Activated CD8-positive, alpha-beta memory T cell treated with anti-CD3 and anti-CD28 coated beads, Interleukin-2, amount 10 ng/mL, durations not matched to agents 7 days and 5 days (primary cell): ENCODE results near the gene ADAM19. TPM values are rescaled to one million over a fixed set of nuclear protein-coding genes. Genes with fewer than 3 reads are reported as not detected.
A peak's percentile ranks its signal among the peaks of the same experiment; 100 is the strongest.

Source experiments
- ATAC-seq: fragments of 150-1000 bp; cut with Tn5 transposase; one replicate; pipeline ENCODE4 v1.10.0; 2021; ENCODE audit warnings: moderate library complexity
- CTCF ChIA-PET: fragments of 350-600 bp; sonication (Branson Sonifier 250); formaldehyde crosslinking; loops from one replicate; lab custom pipeline; 2021; ENCODE audit warnings: antibody characterized with exemption; lab: Charles Lee
- DNase-seq: peaks from one replicate; pipeline ENCODE4 v3.0.0-alpha.2; 2020
- H3K27ac Mint-ChIP-seq: one replicate; pipeline ENCODE4 v1.8.0; 2021; ENCODE audit warnings: mild to moderate bottlenecking, mixed read lengths
- H3K27me3 Mint-ChIP-seq: one replicate; pipeline ENCODE4 v1.8.0; 2021; ENCODE audit warnings: mixed read lengths
- H3K36me3 Mint-ChIP-seq: one replicate; pipeline ENCODE4 v1.8.0; 2021; ENCODE audit warnings: mild to moderate bottlenecking, mixed read lengths
- H3K4me1 Mint-ChIP-seq: one replicate; pipeline ENCODE4 v1.8.0; 2021; ENCODE audit warnings: mixed read lengths
- H3K4me3 Mint-ChIP-seq: one replicate; pipeline ENCODE4 v1.8.0; 2021; ENCODE audit warnings: mild to moderate bottlenecking, moderate library complexity, mixed read lengths
- H3K9me3 Mint-ChIP-seq: one replicate; pipeline ENCODE4 v1.8.0; 2022; ENCODE audit warnings: low read depth, mixed read lengths
- total RNA-seq, 2 experiments: library from RNA; stranded (reverse); gene quantifications; one replicate each; pipeline ENCODE4 v1.2.3, GENCODE V29; 2021

The ADAM19 gene
- total RNA-seq, 2 experiments from 2014 or later: 219 to 341 TPM

GRCh38 chr5:157528036-157528632 lies 47.4 kb downstream of the ADAM19 start:
- DNase-seq: no peak
- Mint-ChIP-seq H3K9me3 (no peaks in the 10 kb centered on the region), H3K4me3 (no peak overlapping the region), H3K4me1 (peaks cover 53% of the 10 kb centered on the region), H3K36me3 (peaks cover 90% of the 10 kb centered on the region), H3K27me3 (no peaks in the 10 kb centered on the region), H3K27ac (peak overlapping the region; percentile 54)
- CTCF ChIA-PET: no interaction called here
- ATAC-seq: no peak

- Mint-ChIP-seq H3K27ac (no peak overlapping the region), H3K9me3 (no peaks in the 10 kb centered on the region), H3K4me3 (no peak overlapping the region), H3K27me3 (no peaks in the 10 kb centered on the region), H3K4me1 (peaks cover 61% of the 10 kb centered on the region), H3K36me3 (peaks cover 78% of the 10 kb centered on the region)
- no peak for ATAC-seq
- CTCF ChIA-PET: interaction anchor here (0.5 to 1.1 kb wide), 3 partner anchors 17 to 495 kb away, joined by 3 to 5 read pairs (median 3); no protein-coding TSS in a partner anchor
- DNase-seq: no peak
Observed at GRCh38 chr5:157524887-157525286, 50.7 kb downstream of the ADAM19 start.

GRCh38 chr5:157523976-157524375 lies 51.6 kb downstream of the ADAM19 start:
- peak overlapping the region; percentile 68 for H3K27ac Mint-ChIP-seq
- H3K4me1 Mint-ChIP-seq: peaks cover 64% of the 10 kb centered on the region
- H3K36me3 Mint-ChIP-seq: peaks cover 75% of the 10 kb centered on the region
- DNase-seq (no peak), ATAC-seq (no peak)
- no peaks in the 10 kb centered on the region for H3K9me3 Mint-ChIP-seq
- CTCF ChIA-PET: interaction anchor here (0.7 to 1.2 kb wide), 2 partner anchors 12 to 196 kb away, joined by 3 to 4 read pairs; no protein-coding TSS in a partner anchor
- no peaks in the 10 kb centered on the region for H3K27me3 Mint-ChIP-seq
- no peak overlapping the region for H3K4me3 Mint-ChIP-seq

- Mint-ChIP-seq H3K27ac (peak overlapping the region; percentile 57), H3K4me3 (no peak overlapping the region), H3K36me3 (peaks cover 76% of the 10 kb centered on the region), H3K9me3 (no peaks in the 10 kb centered on the region), H3K4me1 (peaks cover 65% of the 10 kb centered on the region), H3K27me3 (no peaks in the 10 kb centered on the region)
- no peak for DNase-seq
- CTCF ChIA-PET: no interaction called here
- ATAC-seq: no peak
Observed at GRCh38 chr5:157521704-157522029, 53.9 kb downstream of the ADAM19 start.

GRCh38 chr5:157520911-157521703 lies 54.5 kb downstream of the ADAM19 start:
- peaks cover 61% of the 10 kb centered on the region for H3K4me1 Mint-ChIP-seq
- peak overlapping the region; percentile 57 for H3K27ac Mint-ChIP-seq
- CTCF ChIA-PET: no interaction called here
- H3K36me3 Mint-ChIP-seq: peaks cover 77% of the 10 kb centered on the region
- DNase-seq (no peak), ATAC-seq (no peak)
- no peak overlapping the region for H3K4me3 Mint-ChIP-seq
- no peaks in the 10 kb centered on the region for H3K9me3 Mint-ChIP-seq
- no peaks in the 10 kb centered on the region for H3K27me3 Mint-ChIP-seq

- H3K27me3 Mint-ChIP-seq: no peaks in the 10 kb centered on the region
- H3K4me1 Mint-ChIP-seq: peaks cover 57% of the 10 kb centered on the region
- peaks cover 74% of the 10 kb centered on the region for H3K36me3 Mint-ChIP-seq
- no peak overlapping the region for H3K4me3 Mint-ChIP-seq
- peak overlapping the region; percentile 80 for H3K27ac Mint-ChIP-seq
- CTCF ChIA-PET: interaction anchor here (1.2 to 2.3 kb wide), 5 partner anchors 16 to 224 kb away, joined by 3 to 7 read pairs (median 6); partner anchors contain the start of gene LSM11
- no peaks in the 10 kb centered on the region for H3K9me3 Mint-ChIP-seq
- DNase-seq: peak; percentile 68
- ATAC-seq: peak; percentile 43
Observed at GRCh38 chr5:157519579-157520253, 55.9 kb downstream of the ADAM19 start.

GRCh38 chr5:157518963-157519362 lies 56.6 kb downstream of the ADAM19 start:
- CTCF ChIA-PET: interaction anchor here (1.2 to 2.3 kb wide), 5 partner anchors 17 to 225 kb away, joined by 3 to 7 read pairs (median 6); partner anchors contain the start of gene LSM11
- peak overlapping the region; percentile 80 for H3K27ac Mint-ChIP-seq

GRCh38 chr5:157516626-157517325 lies 58.8 kb downstream of the ADAM19 start:
- CTCF ChIA-PET: interaction anchor here (0.6 to 1.5 kb wide), 3 partner anchors 19 to 224 kb away, joined by 3 to 4 read pairs (median 3); no protein-coding TSS in a partner anchor
- Mint-ChIP-seq H3K4me3 (no peak overlapping the region), H3K27me3 (no peaks in the 10 kb centered on the region), H3K36me3 (peaks cover 81% of the 10 kb centered on the region), H3K4me1 (peaks cover 59% of the 10 kb centered on the region), H3K27ac (peak overlapping the region; percentile 2), H3K9me3 (no peaks in the 10 kb centered on the region)
- ATAC-seq (no peak), DNase-seq (no peak)

More at GRCh38 chr5:157518963-157519362, 56.6 kb downstream of the ADAM19 start:
- Mint-ChIP-seq H3K36me3 (peaks cover 72% of the 10 kb centered on the region), H3K4me3 (no peak overlapping the region), H3K4me1 (peaks cover 58% of the 10 kb centered on the region), H3K9me3 (no peaks in the 10 kb centered on the region), H3K27me3 (no peaks in the 10 kb centered on the region)
- DNase-seq (peak; percentile 86), ATAC-seq (peak; percentile 76)

GRCh38 chr5:157516006-157516405 lies 59.6 kb downstream of the ADAM19 start:
- peaks cover 82% of the 10 kb centered on the region for H3K36me3 Mint-ChIP-seq
- CTCF ChIA-PET: interaction anchor here (0.8 to 1.5 kb wide), 2 partner anchors 20 to 196 kb away, joined by 3 to 4 read pairs; no protein-coding TSS in a partner anchor
- H3K4me3 Mint-ChIP-seq: no peak overlapping the region
- H3K4me1 Mint-ChIP-seq: peaks cover 52% of the 10 kb centered on the region
- peak overlapping the region; percentile 39 for H3K27ac Mint-ChIP-seq
- no peak for DNase-seq
- ATAC-seq: no peak
- no peaks in the 10 kb centered on the region for H3K9me3 Mint-ChIP-seq
- H3K27me3 Mint-ChIP-seq: no peaks in the 10 kb centered on the region

GRCh38 chr5:157514974-157515373 lies 60.6 kb downstream of the ADAM19 start:
- no peaks in the 10 kb centered on the region for H3K27me3 Mint-ChIP-seq
- no peak for ATAC-seq
- no peaks in the 10 kb centered on the region for H3K9me3 Mint-ChIP-seq
- DNase-seq: no peak
- H3K27ac Mint-ChIP-seq: peak overlapping the region; percentile 3
- peaks cover 82% of the 10 kb centered on the region for H3K36me3 Mint-ChIP-seq
- CTCF ChIA-PET: no interaction called here
- H3K4me3 Mint-ChIP-seq: no peak overlapping the region
- peaks cover 47% of the 10 kb centered on the region for H3K4me1 Mint-ChIP-seq

- Mint-ChIP-seq H3K4me3 (no peak overlapping the region), H3K9me3 (no peaks in the 10 kb centered on the region), H3K27ac (no peak overlapping the region), H3K4me1 (peaks cover 39% of the 10 kb centered on the region), H3K36me3 (peaks cover 80% of the 10 kb centered on the region), H3K27me3 (no peaks in the 10 kb centered on the region)
- DNase-seq (no peak), ATAC-seq (no peak)
- CTCF ChIA-PET: no interaction called here
Observed at GRCh38 chr5:157513182-157513581, 62.4 kb downstream of the ADAM19 start.

GRCh38 chr5:157511651-157512644 lies 63.6 kb downstream of the ADAM19 start:
- CTCF ChIA-PET: interaction anchor here (0.9 kb wide), 1 partner anchor 231 kb away, joined by 3 read pairs; the partner anchor contains the start of gene LSM11
- H3K27me3 Mint-ChIP-seq: no peaks in the 10 kb centered on the region
- no peak overlapping the region for H3K4me3 Mint-ChIP-seq
- H3K27ac Mint-ChIP-seq: peak overlapping the region; percentile 14
- ATAC-seq (peak; percentile 34), DNase-seq (no peak)
- no peaks in the 10 kb centered on the region for H3K9me3 Mint-ChIP-seq
- H3K36me3 Mint-ChIP-seq: peaks cover 78% of the 10 kb centered on the region
- H3K4me1 Mint-ChIP-seq: peaks cover 40% of the 10 kb centered on the region
